ENCODE measurements around the gene ANKRD45. TPM values are rescaled to one million over a fixed set of nuclear protein-coding genes. Genes with fewer than 3 reads are reported as not detected.

Gene ANKRD45
- total RNA-seq, 6 donors from 2014 or later, result 1.4 to 17.9 (median 5.2) TPM

DNA sequence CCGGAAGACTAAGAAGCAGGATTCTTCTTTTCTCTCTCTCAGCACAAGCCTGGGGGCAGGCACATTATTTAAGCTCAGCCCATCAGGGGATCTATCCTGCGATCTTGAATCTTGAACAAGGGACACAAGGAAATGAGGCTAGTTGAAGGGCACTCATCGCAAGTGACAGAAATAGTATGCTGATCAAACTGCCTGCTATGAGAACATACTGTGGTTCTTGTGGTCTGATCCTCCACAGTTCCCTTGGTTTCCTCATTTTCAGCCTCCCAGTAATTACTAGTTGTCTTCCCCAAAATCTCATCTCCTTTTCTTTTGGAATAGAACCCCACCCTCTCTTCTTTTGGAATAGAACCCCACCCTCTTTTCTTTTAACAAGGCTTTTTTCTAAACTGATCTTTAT, 6.5 kb downstream of the ANKRD45 start:
- Histone ChIP-seq H3K9me3 (no peaks in the 10 kb centered on the region), H3K36me3 (no peaks in the 10 kb centered on the region), H3K27me3 (no peaks in the 10 kb centered on the region), H3K4me3 (no peak overlapping the region), H3K4me1 (no peaks in the 10 kb centered on the region), H3K27ac (no peak overlapping the region)
- WGBS, 2 donors, result 77 to 79% methylated on average over 3 of the region's 3 CpGs
- TF ChIP-seq, protein P1, sequence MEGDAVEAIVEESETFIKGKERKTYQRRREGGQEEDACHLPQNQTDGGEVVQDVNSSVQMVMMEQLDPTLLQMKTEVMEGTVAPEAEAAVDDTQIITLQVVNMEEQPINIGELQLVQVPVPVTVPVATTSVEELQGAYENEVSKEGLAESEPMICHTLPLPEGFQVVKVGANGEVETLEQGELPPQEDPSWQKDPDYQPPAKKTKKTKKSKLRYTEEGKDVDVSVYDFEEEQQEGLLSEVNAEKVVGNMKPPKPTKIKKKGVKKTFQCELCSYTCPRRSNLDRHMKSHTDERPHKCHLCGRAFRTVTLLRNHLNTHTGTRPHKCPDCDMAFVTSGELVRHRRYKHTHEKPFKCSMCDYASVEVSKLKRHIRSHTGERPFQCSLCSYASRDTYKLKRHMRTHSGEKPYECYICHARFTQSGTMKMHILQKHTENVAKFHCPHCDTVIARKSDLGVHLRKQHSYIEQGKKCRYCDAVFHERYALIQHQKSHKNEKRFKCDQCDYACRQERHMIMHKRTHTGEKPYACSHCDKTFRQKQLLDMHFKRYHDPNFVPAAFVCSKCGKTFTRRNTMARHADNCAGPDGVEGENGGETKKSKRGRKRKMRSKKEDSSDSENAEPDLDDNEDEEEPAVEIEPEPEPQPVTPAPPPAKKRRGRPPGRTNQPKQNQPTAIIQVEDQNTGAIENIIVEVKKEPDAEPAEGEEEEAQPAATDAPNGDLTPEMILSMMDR (IDR thresholded peaks at IDR 0.05), result no peak
- TF ChIP-seq EP300 (IDR thresholded peaks at IDR 0.05) (no peak), POLR2AphosphoS5 (IDR thresholded peaks at IDR 0.05) (no peak), POLR2A (IDR thresholded peaks at IDR 0.05) (no peak)
- no peak for ATAC-seq (ENCODE audit: low FRiP score in 2 of 2)
- no peak for DNase-seq

DNA sequence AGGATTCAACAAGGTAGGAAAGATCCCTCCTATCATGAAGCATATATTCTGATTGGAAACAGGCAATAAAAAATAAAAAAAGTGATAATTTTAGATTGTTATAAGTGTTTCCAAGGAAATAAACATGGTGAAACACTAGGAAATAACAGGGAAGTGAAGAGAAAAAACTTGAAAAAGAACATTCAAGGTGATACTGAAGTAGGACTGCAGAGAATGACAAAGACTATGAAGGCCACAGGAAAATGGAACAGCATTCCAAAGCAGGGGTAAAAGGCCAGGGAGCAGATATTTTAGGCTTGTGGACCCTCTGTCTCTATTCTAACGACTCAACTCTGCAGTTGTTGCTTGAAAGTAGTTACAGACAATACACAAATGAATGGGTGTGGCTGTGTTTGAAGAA, 7.9 kb downstream of the ANKRD45 start:
- no peak overlapping the region for H3K4me3 ChIP-seq
- WGBS, 2 donors, result 30 to 41% methylated on average over 1 of the region's 1 CpG
- ATAC-seq (ENCODE audit: low FRiP score in 2 of 2), result no peak

DNA sequence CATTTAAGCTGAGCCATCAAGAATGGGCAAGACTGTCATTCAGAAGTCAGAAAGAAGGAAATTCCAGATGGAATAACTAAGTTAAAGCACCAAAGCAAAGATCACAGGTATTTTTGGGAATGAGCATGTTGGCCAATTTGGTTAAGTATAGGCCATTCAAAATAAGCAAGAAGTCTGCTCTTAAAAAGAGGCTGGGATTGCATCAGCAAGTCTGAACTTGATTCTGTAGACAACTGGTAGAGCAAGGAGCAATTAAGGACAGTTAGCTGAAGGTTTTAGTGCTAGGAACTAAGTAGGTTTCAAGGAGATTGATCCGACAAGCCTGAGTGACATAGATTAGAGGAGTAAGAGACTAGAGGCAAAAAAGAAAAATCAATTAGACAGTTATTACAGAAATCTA, 8.4 kb downstream of the ANKRD45 start:
- Histone ChIP-seq H3K9me3 (no peaks in the 10 kb centered on the region), H3K4me3 (no peak overlapping the region), H3K36me3 (no peaks in the 10 kb centered on the region), H3K27me3 (no peaks in the 10 kb centered on the region), H3K27ac (no peak overlapping the region), H3K4me1 (no peaks in the 10 kb centered on the region)
- DNase-seq (no peak), ATAC-seq (ENCODE audit: low FRiP score in 2 of 2) (no peak)
- TF ChIP-seq, protein P1 (IDR thresholded peaks at IDR 0.05), result no peak
- TF ChIP-seq POLR2A (IDR thresholded peaks at IDR 0.05) (no peak), EP300 (IDR thresholded peaks at IDR 0.05) (no peak), POLR2AphosphoS5 (IDR thresholded peaks at IDR 0.05) (no peak)
- WGBS, 2 donors, result 87 to 92% methylated on average over 1 of the region's 1 CpG

More for the DNA sequence above, 7.9 kb downstream of the ANKRD45 start:
- Histone ChIP-seq H3K27me3 (no peaks in the 10 kb centered on the region), H3K27ac (no peak overlapping the region), H3K9me3 (no peaks in the 10 kb centered on the region), H3K36me3 (no peaks in the 10 kb centered on the region), H3K4me1 (no peaks in the 10 kb centered on the region)
- no peak for DNase-seq
- TF ChIP-seq POLR2A (IDR thresholded peaks at IDR 0.05), result no peak
- TF ChIP-seq, protein P1 (IDR thresholded peaks at IDR 0.05), result no peak
- no peak for TF ChIP-seq EP300 (IDR thresholded peaks at IDR 0.05)
- no peak for TF ChIP-seq POLR2AphosphoS5 (IDR thresholded peaks at IDR 0.05)

DNA sequence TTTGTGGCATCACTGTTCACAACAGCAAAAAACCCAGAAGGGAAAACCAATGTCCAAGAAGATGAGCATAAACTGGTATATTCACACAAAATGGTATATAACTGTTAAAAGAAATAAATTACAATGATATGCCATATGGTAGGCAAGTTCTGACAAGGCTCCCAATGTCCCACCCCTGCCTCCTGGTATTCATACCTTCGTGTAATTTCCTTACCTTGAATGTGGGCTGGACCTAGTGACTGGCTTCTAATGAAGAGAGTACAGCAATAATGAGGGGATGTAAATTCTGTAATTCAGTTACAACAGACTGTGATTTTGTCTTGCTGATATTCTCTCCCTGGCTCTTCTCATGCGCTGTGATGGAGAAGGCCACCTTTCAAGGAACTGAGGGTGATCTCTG, 9.3 kb downstream of the ANKRD45 start:
- Histone ChIP-seq H3K27ac (no peak overlapping the region), H3K36me3 (no peaks in the 10 kb centered on the region), H3K4me1 (no peaks in the 10 kb centered on the region), H3K4me3 (no peak overlapping the region), H3K9me3 (peaks cover 0 to 4% (median 0%) of the 10 kb centered on the region in 4 donors), H3K27me3 (no peaks in the 10 kb centered on the region)
- ATAC-seq (ENCODE audit: low FRiP score in 2 of 2), result no peak
- DNase-seq, result no peak
- 91 to 92% methylated on average over 2 of the region's 2 CpGs for WGBS, 2 donors
- TF ChIP-seq, protein P1 (IDR thresholded peaks at IDR 0.05), result no peak
- TF ChIP-seq EP300 (IDR thresholded peaks at IDR 0.05) (no peak), POLR2AphosphoS5 (IDR thresholded peaks at IDR 0.05) (no peak), POLR2A (IDR thresholded peaks at IDR 0.05) (no peak)

DNA sequence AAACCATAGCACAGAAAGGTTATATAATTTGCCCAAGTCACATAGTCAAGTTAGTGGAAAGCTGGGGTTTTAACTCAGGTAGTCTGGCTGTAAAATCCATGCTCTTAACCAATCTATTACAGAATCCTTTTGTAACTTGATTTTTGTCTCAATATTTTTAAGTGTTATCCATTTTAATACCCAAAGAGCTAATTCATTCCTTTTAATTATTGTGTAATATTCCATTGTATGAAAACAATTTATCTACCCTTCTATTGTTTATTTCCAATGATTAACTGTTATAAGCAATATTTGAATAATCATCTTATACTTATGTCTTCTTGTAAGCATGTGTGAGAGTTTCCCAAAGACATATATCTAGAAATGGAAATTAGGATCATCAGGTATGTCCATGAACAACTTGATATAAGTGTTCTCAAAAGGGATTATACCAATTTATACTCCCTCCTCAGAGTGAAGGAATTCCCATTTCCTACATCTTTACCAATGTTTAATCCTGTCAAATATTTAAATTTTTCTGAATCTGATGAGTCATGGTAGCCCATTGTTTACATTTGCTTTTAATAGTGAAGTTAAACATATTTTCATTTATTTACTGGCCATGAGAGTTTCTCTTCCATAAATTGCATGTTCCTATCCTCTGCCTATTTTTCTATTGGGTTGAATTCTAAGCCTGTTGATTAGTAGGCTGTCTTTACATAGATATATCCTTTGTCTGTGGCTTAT, 20.6 kb downstream of the ANKRD45 start:
- DNase-seq (no peak), ATAC-seq (ENCODE audit: low FRiP score in 2 of 2) (no peak)
- no peaks in the 10 kb centered on the region for H3K4me1 ChIP-seq
- no peak for TF ChIP-seq POLR2AphosphoS5 (IDR thresholded peaks at IDR 0.05)
- TF ChIP-seq EP300 (IDR thresholded peaks at IDR 0.05), result no peak
- TF ChIP-seq POLR2A (IDR thresholded peaks at IDR 0.05), result no peak
- TF ChIP-seq, protein P1 (IDR thresholded peaks at IDR 0.05), result no peak
- H3K9me3 ChIP-seq, result no peaks in the 10 kb centered on the region
- no peaks in the 10 kb centered on the region for H3K36me3 ChIP-seq
- H3K27me3 ChIP-seq, result no peaks in the 10 kb centered on the region
- no peak overlapping the region for H3K27ac ChIP-seq
- H3K4me3 ChIP-seq, result no peak overlapping the region
